ENCODE results near the gene SCIN.
"Not testable (repeated sequence)": the region's sequence is repeated elsewhere in the genome, so short reads cannot be mapped to it uniquely, and the experiment has no call there.

DNA sequence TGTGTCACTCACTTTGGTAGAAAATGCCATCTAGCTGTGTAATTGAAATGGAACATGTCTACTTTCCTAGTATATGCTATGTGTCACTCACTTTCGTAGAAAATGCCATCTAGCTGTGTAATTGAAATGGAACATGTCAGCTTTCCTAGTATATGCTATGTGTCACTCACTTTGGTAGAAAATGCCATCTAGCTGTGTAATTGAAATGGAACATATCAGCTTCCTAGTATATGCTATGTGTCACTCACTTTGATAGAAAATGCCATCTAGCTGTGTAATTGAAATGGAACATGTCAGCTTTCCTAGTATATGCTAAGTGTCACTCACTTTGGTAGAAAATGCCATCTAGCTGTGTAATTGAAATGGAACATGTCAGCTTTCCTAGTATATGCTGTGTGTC is 42.9 kb upstream of the SCIN start:
- TF ChIP-seq, protein P1, sequence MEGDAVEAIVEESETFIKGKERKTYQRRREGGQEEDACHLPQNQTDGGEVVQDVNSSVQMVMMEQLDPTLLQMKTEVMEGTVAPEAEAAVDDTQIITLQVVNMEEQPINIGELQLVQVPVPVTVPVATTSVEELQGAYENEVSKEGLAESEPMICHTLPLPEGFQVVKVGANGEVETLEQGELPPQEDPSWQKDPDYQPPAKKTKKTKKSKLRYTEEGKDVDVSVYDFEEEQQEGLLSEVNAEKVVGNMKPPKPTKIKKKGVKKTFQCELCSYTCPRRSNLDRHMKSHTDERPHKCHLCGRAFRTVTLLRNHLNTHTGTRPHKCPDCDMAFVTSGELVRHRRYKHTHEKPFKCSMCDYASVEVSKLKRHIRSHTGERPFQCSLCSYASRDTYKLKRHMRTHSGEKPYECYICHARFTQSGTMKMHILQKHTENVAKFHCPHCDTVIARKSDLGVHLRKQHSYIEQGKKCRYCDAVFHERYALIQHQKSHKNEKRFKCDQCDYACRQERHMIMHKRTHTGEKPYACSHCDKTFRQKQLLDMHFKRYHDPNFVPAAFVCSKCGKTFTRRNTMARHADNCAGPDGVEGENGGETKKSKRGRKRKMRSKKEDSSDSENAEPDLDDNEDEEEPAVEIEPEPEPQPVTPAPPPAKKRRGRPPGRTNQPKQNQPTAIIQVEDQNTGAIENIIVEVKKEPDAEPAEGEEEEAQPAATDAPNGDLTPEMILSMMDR (IDR thresholded peaks at IDR 0.05): not testable (repeated sequence)
- TF ChIP-seq POLR2AphosphoS5 (IDR thresholded peaks at IDR 0.05; ENCODE audit: low read depth, low read length): not testable (repeated sequence)

All from Panc1 (cell line).